ENCODE data around the gene TECPR1.

DNA sequence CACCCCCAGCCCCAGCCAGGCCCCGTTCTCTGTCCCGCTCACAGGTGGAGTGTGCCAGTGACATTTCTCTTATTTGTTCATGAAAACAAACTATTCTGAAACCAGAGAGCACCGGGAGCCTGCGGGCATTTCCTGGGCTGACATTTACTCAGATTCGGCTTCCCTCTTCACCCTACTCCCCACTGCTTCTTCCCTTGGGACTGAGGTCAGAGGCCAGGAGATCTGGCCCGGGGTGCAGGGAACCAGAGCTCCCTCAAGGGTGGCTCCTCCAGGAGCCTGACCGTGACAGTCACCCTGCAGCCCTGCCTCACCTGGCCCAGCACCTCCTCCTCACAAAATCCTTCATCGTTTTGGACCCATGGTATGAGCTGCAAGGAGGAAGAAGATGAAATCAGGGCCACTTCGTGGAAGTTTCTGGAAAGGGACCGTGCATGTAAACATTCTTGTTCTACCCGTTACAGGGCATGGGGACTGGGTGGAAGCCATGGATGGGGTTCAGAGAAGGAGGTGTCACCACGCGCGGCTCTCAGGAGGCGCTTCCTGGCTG, 28.6 kb downstream of the TECPR1 start:
- TF ChIP-seq, protein P1, sequence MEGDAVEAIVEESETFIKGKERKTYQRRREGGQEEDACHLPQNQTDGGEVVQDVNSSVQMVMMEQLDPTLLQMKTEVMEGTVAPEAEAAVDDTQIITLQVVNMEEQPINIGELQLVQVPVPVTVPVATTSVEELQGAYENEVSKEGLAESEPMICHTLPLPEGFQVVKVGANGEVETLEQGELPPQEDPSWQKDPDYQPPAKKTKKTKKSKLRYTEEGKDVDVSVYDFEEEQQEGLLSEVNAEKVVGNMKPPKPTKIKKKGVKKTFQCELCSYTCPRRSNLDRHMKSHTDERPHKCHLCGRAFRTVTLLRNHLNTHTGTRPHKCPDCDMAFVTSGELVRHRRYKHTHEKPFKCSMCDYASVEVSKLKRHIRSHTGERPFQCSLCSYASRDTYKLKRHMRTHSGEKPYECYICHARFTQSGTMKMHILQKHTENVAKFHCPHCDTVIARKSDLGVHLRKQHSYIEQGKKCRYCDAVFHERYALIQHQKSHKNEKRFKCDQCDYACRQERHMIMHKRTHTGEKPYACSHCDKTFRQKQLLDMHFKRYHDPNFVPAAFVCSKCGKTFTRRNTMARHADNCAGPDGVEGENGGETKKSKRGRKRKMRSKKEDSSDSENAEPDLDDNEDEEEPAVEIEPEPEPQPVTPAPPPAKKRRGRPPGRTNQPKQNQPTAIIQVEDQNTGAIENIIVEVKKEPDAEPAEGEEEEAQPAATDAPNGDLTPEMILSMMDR (IDR thresholded peaks at IDR 0.05; ENCODE audit: low read length): no peak
- TF ChIP-seq EZH2 (IDR thresholded peaks at IDR 0.05; ENCODE audit: borderline replicate concordance, low read length): no peak
